Urothelium cell line (cell line): ENCODE data around the gene CLCN5.
"Not testable (repeated sequence)": the region's sequence is repeated elsewhere in the genome, so short reads cannot be mapped to it uniquely, and the experiment has no call there.

Experiments
- DNase-seq: peaks from one replicate; pipeline ENCODE4 v3.0.0; 2011; ENCODE audit warnings: low spot score, mixed read lengths
- FAIRE-seq: peaks from 2 replicates; lab custom pipeline; 2011; peaks lifted over from hg19 to GRCh38; lab: Jason Lieb, UNC

Gene CLCN5

GRCh38 chrX:49995107-49995731 is 72.8 kb downstream of the CLCN5 start:
- peak; percentile 32 for DNase-seq
- no peak for FAIRE-seq

- DNase-seq, result no peak
- FAIRE-seq, result no peak
Observed at GRCh38 chrX:49995795-49996455, 73.5 kb downstream of the CLCN5 start.

- FAIRE-seq (no peak), DNase-seq (no peak)
Observed at GRCh38 chrX:49996474-49996873, 74.1 kb downstream of the CLCN5 start.

- DNase-seq (no peak), FAIRE-seq (no peak)
Observed at GRCh38 chrX:49999087-49999486, 76.7 kb downstream of the CLCN5 start.

- FAIRE-seq, result no peak
- DNase-seq, result no peak
Observed at GRCh38 chrX:50000937-50001542, 78.6 kb downstream of the CLCN5 start.

- DNase-seq (no peak), FAIRE-seq (no peak)
Observed at GRCh38 chrX:50002067-50002714, 79.8 kb downstream of the CLCN5 start.

GRCh38 chrX:50003467-50003866 is 81.1 kb downstream of the CLCN5 start:
- no peak for FAIRE-seq
- DNase-seq, result no peak

GRCh38 chrX:50003927-50004326 is 81.5 kb downstream of the CLCN5 start:
- no peak for DNase-seq
- no peak for FAIRE-seq

- FAIRE-seq, DNase-seq: not testable (repeated sequence)
Observed at GRCh38 chrX:50025591-50025990, 103.2 kb downstream of the CLCN5 start.

- no peak for DNase-seq
- FAIRE-seq, result no peak
Observed at GRCh38 chrX:50035126-50035525, 112.7 kb downstream of the CLCN5 start.

- DNase-seq, result no peak
- no peak for FAIRE-seq
Observed at GRCh38 chrX:50036426-50036825, 114.0 kb downstream of the CLCN5 start.

- DNase-seq (no peak), FAIRE-seq (no peak)
Observed at GRCh38 chrX:50045823-50046222, 123.4 kb downstream of the CLCN5 start.

GRCh38 chrX:50049228-50049627 is 126.8 kb downstream of the CLCN5 start:
- DNase-seq (no peak), FAIRE-seq (no peak)

GRCh38 chrX:50054147-50054546 is 131.8 kb downstream of the CLCN5 start:
- no peak for FAIRE-seq
- no peak for DNase-seq

GRCh38 chrX:50066318-50066937 is 144.0 kb downstream of the CLCN5 start:
- no peak for DNase-seq
- FAIRE-seq, result no peak

GRCh38 chrX:50067435-50068284 is 145.3 kb downstream of the CLCN5 start:
- DNase-seq, result peak; percentile 24

GRCh38 chrX:50068285-50068563 is 145.8 kb downstream of the CLCN5 start:
- no peak for DNase-seq
- FAIRE-seq, result no peak

More at GRCh38 chrX:50067435-50068284, 145.3 kb downstream of the CLCN5 start:
- FAIRE-seq, result no peak

- FAIRE-seq (no peak), DNase-seq (no peak)
Observed at GRCh38 chrX:50068893-50069292, 146.5 kb downstream of the CLCN5 start.

GRCh38 chrX:50071494-50071893 is 149.1 kb downstream of the CLCN5 start:
- DNase-seq (no peak), FAIRE-seq (no peak)

GRCh38 chrX:50072110-50072509 is 149.7 kb downstream of the CLCN5 start:
- FAIRE-seq, result no peak
- DNase-seq, result no peak

GRCh38 chrX:50073601-50074000 is 151.2 kb downstream of the CLCN5 start:
- FAIRE-seq (no peak), DNase-seq (no peak)
